MG63 (cell line): ENCODE measurements around the gene ZFP36. TPM values are rescaled to one million over a fixed set of nuclear protein-coding genes. Genes with fewer than 3 reads are reported as not detected.

Experiments
- DNase-seq: peaks from one replicate; pipeline ENCODE4 v3.0.0-alpha.2; 2020
- H3K27me3 ChIP-seq: fragments of 250-450 bp; sonication (Bioruptor Pico); 2 replicates; pipeline ENCODE4 v1.5.1; 2020; ENCODE audit warnings: mild to moderate bottlenecking, moderate library complexity
- H3K36me3 ChIP-seq: fragments of 250-450 bp; sonication (Bioruptor Pico); 2 replicates; pipeline ENCODE4 v1.5.1; 2020; ENCODE audit warnings: mild to moderate bottlenecking, moderate library complexity
- H3K4me3 ChIP-seq: fragments of 250-450 bp; sonication (Bioruptor Pico); 2 replicates; pipeline ENCODE4 v1.5.1; 2020; ENCODE audit warnings: mild to moderate bottlenecking, moderate library complexity
- H3K9me3 ChIP-seq: fragments of 250-450 bp; sonication (Bioruptor Pico); 2 replicates; pipeline ENCODE4 v1.5.1; 2020; ENCODE audit warnings: mild to moderate bottlenecking, moderate library complexity
- total RNA-seq: library from RNA; depleted of rRNA; stranded (reverse); fragments of >200 nt; shearing (Covaris generic); gene quantifications from 2 replicates; pipeline ENCODE4 v1.2.3, GENCODE V29; 2014; ENCODE audit warnings: low replicate concordance

Gene ZFP36
- total RNA-seq, 1 experiment from 2014 or later, result 0.66 TPM

DNA sequence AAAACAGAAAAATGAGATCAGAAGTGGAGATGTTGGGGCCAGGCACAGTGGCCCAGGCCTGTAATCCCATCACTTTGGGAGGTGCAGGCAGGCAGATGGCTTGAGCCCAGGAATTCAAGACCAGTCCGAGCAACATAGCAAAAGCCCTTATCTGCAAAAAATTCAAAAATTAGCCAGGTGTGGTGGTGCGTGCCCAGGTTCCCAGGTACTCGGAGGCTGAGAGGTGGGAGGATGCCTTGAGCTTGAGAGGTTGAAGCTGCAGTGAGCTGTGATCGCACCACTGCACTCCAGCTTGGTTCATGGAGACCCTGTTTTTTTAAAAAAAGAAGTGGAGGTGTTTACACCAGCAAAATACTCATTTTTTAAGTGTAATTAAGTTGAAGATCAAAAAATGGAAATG is 6.6 kb upstream of the ZFP36 start:
- no peak for DNase-seq
- Histone ChIP-seq H3K36me3 (peaks cover 27% of the 10 kb centered on the region), H3K27me3 (no peaks in the 10 kb centered on the region), H3K4me3 (no peak overlapping the region), H3K9me3 (no peaks in the 10 kb centered on the region)

DNA sequence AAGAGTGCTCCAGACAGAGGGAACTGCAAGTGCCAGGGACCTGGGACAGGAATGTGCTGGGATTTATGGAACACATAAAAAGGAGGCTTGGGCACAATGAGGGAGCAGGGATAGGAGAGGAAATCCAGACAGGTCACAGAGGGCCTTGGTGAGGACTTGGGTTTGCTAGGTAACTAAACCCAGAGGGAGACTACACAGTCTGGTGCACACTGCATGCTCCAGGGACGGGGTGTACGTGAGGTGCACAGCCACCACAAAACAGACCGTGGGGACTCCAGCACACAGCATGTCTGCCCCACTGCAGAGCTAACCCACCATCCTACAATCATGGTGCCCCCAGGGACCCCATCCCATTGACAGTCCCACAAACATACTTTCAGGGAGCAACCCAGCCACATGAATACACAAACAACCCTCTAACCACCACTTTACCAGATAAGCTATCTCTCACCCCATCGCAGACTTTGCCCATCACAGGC is 5.5 kb upstream of the ZFP36 start:
- H3K36me3 ChIP-seq, result peaks cover 24% of the 10 kb centered on the region
- no peak overlapping the region for H3K4me3 ChIP-seq
- no peak for DNase-seq
- H3K27me3 ChIP-seq, result no peaks in the 10 kb centered on the region
- H3K9me3 ChIP-seq, result no peaks in the 10 kb centered on the region

DNA sequence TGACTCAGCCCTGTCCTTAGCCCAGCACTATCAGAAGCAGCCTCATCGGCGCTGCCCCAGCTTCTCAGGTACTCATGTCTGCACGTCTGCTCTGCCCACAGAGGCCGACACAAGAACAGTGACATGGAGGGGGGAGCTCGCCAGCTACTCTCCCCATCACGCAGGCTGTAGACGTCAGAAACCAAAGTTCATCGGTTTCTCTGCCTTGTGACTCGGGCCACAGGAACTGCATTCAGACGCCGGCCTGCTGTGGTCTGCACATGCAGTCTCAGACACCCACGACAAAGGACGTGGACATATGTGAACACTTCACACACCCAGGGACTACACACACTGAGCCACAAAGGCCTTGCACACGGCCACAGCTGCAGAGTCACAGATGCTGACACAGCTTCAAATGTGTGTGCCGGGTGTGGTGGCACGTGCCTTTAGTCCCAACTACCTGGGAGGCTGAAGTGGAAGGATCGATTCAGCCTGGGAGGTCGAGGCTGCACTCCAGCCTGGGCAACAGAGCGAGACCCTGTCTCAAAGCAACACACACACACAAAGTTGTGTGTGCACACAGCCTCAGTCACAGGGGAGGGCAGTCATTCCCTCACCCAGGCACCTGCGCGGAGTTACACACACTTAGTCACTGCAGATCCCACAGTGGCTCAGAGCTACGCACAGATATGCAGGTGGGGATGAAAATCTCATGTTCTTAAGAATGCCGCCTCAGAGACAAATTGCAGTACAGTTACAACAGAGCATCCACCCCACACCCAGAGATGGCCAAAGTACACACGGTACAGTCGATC is 4.9 kb upstream of the ZFP36 start:
- no peak for DNase-seq
- Histone ChIP-seq H3K9me3 (no peaks in the 10 kb centered on the region), H3K4me3 (no peak overlapping the region)

DNA sequence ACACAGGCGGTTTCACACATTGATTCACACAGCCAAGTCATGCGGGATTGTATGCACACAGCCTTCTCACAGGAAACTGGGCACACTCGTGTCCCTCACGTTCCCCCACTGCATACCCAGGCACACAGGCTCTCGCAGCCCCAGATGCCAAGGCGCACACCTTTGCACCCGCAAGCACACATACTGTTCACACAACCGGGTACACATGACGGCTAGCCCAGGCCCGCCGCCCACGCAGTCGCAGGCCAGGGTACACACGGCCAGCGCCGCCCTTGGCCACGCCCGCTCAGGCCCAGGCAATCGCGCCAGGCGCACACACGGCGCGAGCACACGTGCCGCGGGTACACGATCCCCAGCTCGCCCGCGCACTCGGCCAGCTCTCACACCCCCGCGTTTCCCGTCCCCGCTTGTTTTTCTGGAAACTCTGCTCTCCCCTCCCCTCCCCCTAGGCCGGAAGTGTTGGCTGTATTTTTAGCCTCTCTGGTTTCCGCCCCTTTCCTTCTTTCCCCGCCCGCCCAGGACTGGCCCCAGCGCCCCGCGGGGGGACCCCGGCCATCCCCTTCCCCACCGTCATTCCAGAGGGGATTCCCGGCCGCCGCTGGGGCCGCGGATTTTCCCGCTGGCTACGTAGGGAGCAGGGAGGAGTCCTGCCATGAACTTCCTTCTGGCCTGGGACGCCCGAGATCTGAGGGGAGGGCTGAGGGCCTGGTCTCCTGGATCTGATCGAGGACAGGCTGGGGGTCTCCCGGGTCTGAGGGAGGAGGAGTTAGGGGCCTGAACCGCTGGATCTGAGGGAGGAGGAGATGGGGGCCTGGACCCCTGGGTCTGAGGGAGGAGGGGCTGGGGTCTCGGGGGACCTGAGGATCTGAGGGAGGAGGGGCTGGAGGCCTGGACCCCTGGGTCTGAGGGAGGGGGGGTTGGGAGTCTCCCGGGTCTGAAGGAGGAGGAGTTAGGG is 4.0 kb upstream of the ZFP36 start:
- DNase-seq, result peak; percentile 95
- H3K4me3 ChIP-seq, result peak overlapping the region; percentile 42
- H3K9me3 ChIP-seq, result no peaks in the 10 kb centered on the region
- H3K27me3 ChIP-seq, result no peaks in the 10 kb centered on the region
- H3K36me3 ChIP-seq, result peaks cover 22% of the 10 kb centered on the region

More for the DNA sequence above, 4.9 kb upstream of the ZFP36 start:
- Histone ChIP-seq H3K27me3 (no peaks in the 10 kb centered on the region), H3K36me3 (peaks cover 22% of the 10 kb centered on the region)

DNA sequence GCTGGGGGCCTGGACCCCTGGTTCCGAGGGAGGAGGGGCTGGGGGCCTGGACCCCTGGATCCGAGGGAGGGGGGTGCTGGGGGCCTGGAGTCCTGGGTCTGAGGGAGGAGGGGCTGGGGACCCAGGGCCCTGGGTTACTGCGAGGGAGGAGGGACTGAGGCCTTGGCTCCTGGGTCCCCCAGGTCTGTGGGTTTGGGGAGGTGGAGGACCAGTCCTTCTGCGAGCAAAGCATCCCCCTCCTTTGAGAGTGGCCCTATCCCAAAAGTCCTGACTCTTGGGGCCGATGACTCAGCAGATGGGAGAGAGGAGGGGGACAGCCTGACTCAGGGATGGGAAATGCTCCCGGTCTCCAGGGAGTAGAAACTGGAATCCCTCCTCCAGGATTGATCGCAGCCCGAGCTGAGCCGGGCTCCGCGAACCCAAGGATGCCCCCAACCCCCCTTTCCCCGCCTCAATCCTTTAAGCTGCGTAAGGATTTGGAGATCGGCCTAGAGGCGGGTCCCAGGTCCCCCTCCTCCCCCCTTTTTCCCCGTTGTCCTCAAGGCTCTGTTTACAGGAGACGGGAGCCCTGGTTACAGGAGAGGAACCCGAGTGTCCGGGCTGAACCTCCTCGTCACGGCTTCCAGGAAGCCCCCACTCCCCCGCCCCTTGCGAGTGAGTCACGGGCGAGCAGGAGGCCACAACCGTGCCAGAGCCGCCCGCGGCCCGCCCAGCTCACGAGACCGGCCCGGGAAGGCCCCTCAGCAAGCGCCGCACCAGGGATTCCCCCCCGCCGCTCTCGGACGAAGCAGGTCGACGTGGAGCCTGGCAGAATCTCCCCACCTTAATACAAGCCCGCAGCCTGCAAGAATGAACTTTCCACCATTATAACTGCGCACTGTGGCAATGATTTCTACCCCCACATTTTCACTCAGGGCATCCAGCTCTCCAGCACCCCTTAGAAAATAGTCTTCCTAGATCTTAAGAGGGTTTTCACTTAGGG is 3.0 kb upstream of the ZFP36 start:
- DNase-seq, result peak; percentile 100
- Histone ChIP-seq H3K36me3 (peaks cover 24% of the 10 kb centered on the region), H3K9me3 (no peaks in the 10 kb centered on the region), H3K4me3 (peak overlapping the region; percentile 42), H3K27me3 (no peaks in the 10 kb centered on the region)

DNA sequence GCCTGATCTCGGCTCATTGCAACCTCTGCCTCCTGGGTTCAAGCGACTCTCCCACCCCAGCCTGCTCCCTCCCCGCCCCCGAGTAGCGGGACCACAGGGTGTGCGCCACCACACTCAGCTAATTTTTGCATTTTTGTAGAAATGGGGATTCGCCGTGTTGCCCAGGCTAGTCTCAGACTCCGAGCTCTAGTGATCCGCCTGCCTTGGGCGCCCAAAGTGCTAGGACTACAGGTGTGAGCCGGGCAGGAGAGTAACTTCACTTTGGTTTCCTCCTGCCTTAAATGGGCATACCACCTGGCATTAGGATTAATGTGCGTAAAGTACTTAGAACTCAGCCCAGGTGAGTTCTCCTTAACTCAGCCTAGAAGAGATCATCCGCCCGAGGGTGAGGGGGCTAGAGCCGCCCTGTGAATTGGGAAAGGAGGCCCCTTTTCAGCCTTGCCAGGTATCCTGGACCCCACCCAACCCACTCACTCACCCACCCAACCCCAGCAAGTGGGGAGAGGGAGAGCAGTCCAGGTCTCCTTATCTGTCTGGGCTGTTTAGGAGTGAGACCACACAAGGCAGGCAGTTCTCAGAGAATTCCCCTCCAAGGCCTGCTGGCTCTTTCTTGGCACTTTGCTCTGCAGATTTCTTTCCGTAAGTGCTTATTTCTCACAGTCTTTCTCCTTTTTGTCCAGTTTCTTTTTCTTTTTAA is 1.2 kb upstream of the ZFP36 start:
- Histone ChIP-seq H3K27me3 (no peaks in the 10 kb centered on the region), H3K9me3 (no peaks in the 10 kb centered on the region), H3K4me3 (no peak overlapping the region), H3K36me3 (peaks cover 21% of the 10 kb centered on the region)
- no peak for DNase-seq

DNA sequence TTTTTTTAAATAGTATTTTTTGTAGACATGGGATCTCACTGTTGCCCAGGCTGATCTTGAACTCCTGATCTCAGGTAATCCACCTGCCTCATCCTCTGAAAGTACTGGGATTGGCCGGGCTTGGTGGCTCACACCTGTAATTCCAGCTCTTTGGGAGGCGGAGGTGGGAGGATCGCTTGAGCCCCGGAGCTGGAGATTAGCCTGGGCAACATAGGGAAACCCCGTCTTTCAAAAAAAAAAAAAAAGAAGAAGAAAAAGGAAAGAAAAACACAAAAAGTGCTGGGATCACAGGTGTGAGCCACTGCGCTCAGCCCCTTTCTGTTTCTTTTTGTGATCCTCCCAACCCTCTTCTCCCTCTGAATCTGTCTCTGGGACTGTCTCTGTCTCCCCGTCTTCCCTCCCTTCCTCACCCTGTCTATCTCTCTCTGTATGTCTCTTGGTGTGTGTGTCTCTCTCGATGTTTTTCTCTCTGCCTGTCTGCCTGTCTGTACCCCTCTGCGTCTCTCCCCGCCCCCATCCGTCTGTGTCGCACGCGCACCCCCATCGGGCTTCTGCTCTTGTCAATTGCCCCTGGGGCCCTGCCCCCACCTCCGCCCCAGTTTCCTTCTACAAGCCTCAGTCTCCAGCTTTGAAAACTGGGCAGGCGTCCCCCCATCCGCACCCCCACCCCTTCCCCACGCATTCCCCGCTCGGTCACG is 540 bp upstream of the ZFP36 start:
- no peaks in the 10 kb centered on the region for H3K27me3 ChIP-seq
- DNase-seq, result no peak
- H3K36me3 ChIP-seq, result peaks cover 21% of the 10 kb centered on the region
- H3K9me3 ChIP-seq, result no peaks in the 10 kb centered on the region
- peak overlapping the region; percentile 88 for H3K4me3 ChIP-seq

DNA sequence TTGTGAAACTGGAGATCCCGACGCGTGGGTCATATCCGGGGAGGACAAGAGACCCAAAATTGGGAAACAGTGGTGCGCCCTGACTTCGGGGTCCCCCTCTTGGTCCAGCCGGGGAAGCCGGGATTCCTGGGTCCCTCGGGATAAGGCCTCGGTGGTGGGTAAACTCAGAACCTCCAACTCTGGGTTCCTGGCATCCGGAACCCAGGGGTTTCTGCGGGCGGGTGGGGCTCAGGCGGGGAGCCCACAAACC is 688 bp downstream of the ZFP36 start:
- no peaks in the 10 kb centered on the region for H3K27me3 ChIP-seq

DNA sequence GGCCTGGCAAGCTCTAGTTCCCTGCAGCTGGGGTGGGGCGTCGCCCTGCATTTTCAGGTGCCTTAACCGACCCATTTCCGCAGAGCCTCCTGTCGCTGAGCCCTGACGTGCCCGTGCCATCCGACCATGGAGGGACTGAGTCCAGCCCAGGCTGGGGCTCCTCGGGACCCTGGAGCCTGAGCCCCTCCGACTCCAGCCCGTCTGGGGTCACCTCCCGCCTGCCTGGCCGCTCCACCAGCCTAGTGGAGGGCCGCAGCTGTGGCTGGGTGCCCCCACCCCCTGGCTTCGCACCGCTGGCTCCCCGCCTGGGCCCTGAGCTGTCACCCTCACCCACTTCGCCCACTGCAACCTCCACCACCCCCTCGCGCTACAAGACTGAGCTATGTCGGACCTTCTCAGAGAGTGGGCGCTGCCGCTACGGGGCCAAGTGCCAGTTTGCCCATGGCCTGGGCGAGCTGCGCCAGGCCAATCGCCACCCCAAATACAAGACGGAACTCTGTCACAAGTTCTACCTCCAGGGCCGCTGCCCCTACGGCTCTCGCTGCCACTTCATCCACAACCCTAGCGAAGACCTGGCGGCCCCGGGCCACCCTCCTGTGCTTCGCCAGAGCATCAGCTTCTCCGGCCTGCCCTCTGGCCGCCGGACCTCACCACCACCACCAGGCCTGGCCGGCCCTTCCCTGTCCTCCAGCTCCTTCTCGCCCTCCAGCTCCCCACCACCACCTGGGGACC is 1.2 kb downstream of the ZFP36 start:
- H3K9me3 ChIP-seq, result no peaks in the 10 kb centered on the region
- H3K36me3 ChIP-seq, result peaks cover 21% of the 10 kb centered on the region
- peak; percentile 30 for DNase-seq
- peak overlapping the region; percentile 88 for H3K4me3 ChIP-seq
- no peaks in the 10 kb centered on the region for H3K27me3 ChIP-seq

More for the DNA sequence above, 688 bp downstream of the ZFP36 start:
- Histone ChIP-seq H3K4me3 (peak overlapping the region; percentile 88), H3K36me3 (peaks cover 21% of the 10 kb centered on the region), H3K9me3 (no peaks in the 10 kb centered on the region)
- DNase-seq, result no peak

DNA sequence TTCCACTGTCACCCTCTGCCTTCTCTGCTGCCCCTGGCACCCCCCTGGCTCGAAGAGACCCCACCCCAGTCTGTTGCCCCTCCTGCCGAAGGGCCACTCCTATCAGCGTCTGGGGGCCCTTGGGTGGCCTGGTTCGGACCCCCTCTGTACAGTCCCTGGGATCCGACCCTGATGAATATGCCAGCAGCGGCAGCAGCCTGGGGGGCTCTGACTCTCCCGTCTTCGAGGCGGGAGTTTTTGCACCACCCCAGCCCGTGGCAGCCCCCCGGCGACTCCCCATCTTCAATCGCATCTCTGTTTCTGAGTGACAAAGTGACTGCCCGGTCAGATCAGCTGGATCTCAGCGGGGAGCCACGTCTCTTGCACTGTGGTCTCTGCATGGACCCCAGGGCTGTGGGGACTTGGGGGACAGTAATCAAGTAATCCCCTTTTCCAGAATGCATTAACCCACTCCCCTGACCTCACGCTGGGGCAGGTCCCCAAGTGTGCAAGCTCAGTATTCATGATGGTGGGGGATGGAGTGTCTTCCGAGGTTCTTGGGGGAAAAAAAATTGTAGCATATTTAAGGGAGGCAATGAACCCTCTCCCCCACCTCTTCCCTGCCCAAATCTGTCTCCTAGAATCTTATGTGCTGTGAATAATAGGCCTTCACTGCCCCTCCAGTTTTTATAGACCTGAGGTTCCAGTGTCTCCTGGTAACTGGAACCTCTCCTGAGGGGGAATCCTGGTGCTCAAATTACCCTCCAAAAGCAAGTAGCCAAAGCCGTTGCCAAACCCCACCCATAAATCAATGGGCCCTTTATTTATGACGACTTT is 2.0 kb downstream of the ZFP36 start:
- Histone ChIP-seq H3K9me3 (no peaks in the 10 kb centered on the region), H3K4me3 (peak overlapping the region; percentile 88), H3K36me3 (peaks cover 21% of the 10 kb centered on the region), H3K27me3 (no peaks in the 10 kb centered on the region)
- peak; percentile 49 for DNase-seq

DNA sequence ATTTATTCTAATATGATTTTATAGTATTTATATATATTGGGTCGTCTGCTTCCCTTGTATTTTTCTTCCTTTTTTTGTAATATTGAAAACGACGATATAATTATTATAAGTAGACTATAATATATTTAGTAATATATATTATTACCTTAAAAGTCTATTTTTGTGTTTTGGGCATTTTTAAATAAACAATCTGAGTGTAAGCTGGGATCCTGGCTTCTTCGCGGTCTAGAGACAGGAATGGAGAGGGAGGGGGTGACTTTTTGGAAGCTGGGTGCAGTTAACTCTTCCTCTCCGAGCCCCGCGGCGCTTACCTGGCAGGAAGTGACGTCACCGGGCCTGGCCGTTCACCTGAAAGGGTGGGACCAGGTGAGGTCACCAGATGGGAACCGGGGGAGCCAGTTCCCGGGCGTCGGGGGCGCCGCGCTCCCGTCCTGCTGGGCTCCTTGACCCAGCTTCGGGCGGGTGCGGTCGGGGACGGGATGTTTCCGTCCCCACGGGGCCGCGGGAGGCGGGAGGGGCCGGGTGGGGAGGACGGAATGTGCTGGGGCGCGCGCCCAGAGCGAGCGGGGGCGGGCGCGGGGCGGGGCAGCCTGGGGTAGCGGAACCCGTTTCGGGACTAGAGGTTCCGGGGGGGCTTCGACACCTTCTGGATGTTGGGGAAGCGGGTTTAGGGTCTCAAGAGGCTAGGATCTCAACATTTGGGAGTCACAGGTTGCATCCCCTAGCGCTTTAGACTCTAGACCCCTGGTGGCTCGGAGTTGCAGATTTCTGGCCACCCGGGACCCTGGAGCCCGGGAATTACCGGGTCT is 2.8 kb downstream of the ZFP36 start:
- Histone ChIP-seq H3K4me3 (peak overlapping the region; percentile 88), H3K9me3 (no peaks in the 10 kb centered on the region), H3K36me3 (peaks cover 21% of the 10 kb centered on the region), H3K27me3 (no peaks in the 10 kb centered on the region)
- DNase-seq, result peak; percentile 85

DNA sequence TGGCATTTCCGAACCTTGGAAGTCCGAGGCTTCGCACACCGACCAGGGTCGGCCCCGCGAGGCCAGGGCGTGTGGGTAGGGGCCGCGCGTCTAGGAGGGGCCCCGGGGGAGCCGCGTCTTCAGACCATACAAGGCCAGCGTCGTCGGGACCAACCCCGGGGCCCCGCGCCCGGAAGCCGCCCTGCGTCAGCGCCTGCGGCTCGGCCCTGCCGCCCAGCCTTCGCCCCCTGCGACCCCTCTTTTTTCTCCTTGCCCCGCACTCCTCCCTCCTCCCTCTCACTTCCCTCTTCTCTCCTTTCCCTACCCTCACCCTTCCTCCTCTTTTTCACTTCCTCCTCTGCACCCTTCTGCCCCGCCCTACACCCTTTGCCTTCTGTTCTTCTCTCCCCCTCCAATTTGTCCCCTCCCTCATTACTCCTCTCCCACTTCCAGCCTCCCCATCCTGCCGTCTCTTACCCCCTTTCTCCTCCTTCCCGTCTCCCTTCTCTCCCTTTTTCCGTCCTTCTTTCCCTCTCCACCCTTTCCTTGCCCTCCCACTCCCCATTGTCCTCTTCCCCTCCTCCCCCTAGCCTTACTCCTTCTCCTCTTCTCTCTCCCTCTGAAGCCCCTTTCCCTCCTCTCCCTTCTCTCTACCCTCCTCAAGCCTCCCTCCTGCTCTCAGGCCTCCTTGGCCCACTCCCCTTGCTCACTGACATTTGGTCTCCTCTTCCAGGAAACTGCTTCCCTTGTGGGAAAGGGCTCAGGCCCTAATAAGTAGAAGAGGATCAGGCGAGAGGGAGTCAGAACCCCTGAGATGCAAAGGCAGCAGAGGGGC is 3.6 kb downstream of the ZFP36 start:
- Histone ChIP-seq H3K27me3 (no peaks in the 10 kb centered on the region), H3K9me3 (no peaks in the 10 kb centered on the region), H3K36me3 (peaks cover 21% of the 10 kb centered on the region), H3K4me3 (peak overlapping the region; percentile 88)
- DNase-seq, result peak; percentile 64

DNA sequence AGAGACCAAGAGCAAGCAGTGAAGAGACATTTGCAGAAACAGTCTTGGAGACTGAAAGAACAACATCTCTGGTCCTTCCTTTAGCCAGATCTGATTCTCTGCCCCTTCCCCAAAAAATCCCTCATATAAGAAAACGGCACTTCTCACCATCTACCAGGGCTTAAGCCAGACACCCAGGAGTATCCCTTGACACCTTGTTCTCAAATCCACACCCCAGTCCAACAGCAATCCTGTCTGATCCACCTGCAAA is 4.1 kb downstream of the ZFP36 start:
- Histone ChIP-seq H3K4me3 (peak overlapping the region; percentile 88), H3K27me3 (no peaks in the 10 kb centered on the region), H3K9me3 (no peaks in the 10 kb centered on the region), H3K36me3 (peaks cover 21% of the 10 kb centered on the region)
- DNase-seq, result no peak
